Stomach (tissue), 9 donors: ENCODE results near the gene SEC31B. TPM values are rescaled to one million over a fixed set of nuclear protein-coding genes. Genes with fewer than 3 reads are reported as not detected.

Source experiments
- DNase-seq, 2 donors: peaks; one replicate each; pipeline versions ENCODE4 v3.0.0 to v3.0.0-alpha.2; 2013 to 2019
- H3K27ac ChIP-seq, 5 donors: fragments of 200-600 bp in 4 of 5; sonication (generic) in 4 of 5; one replicate each; pipeline ENCODE4 v1.5.1; 2013 to 2019; ENCODE audit warnings: mild to moderate bottlenecking in 1 of 5, moderate library complexity in 1 of 5
- H3K27me3 ChIP-seq, 3 donors: fragments of 200-600 bp; sonication (generic); one replicate each; pipeline ENCODE4 v1.5.1; 2017 to 2019; ENCODE audit warnings: mixed run types in 1 of 3
- H3K36me3 ChIP-seq, 4 donors: fragments of 200-600 bp; sonication (generic); 1 replicate in 3 of 4; 2 replicates in 1 of 4; pipeline ENCODE4 v1.5.1; 2016 to 2019
- H3K4me1 ChIP-seq, 4 donors: fragments of 200-600 bp; sonication (generic); one replicate each; pipeline ENCODE4 v1.5.1; 2016 to 2019
- H3K4me3 ChIP-seq, 4 donors: fragments of 200-600 bp; sonication (generic) in 3 of 4; one replicate each; pipeline ENCODE4 v1.5.1; 2016 to 2019; ENCODE audit warnings: mild to moderate bottlenecking in 1 of 4
- H3K9me3 ChIP-seq, 4 donors: fragments of 200-600 bp; sonication (generic); one replicate each; pipeline ENCODE4 v1.5.1; 2016 to 2019
- CTCF ChIP-seq, 7 experiments: fragments of 450-650 bp in 4 of 7; fragments of 200-600 bp in 3 of 7; sonication (generic) in 3 of 7; IDR thresholded peaks; one replicate each; pipeline ENCODE4 v1.5.1; 2016 to 2019; ENCODE audit warnings: antibody characterized with exemption in 7 of 7, control low read depth in 2 of 7, mild to moderate bottlenecking in 1 of 7
- EP300 ChIP-seq: sonication (generic); formaldehyde crosslinking; IDR thresholded peaks from one replicate; pipeline ENCODE4 v1.6.1; 2017; ENCODE audit warnings: antibody characterized with exemption
- POLR2A ChIP-seq, 4 donors: fragments of 450-650 bp; IDR thresholded peaks; one replicate each; pipeline ENCODE4 v1.6.1; 2016; ENCODE audit warnings: antibody characterized with exemption in 4 of 4, control low read depth in 2 of 4, mild to moderate bottlenecking in 1 of 4, moderate library complexity in 1 of 4
- POLR2AphosphoS5 ChIP-seq, 3 donors: sonication (generic); formaldehyde crosslinking; IDR thresholded peaks; one replicate each; pipeline ENCODE4 v1.6.1; 2016; ENCODE audit warnings: antibody characterized with exemption in 3 of 3
- WGBS, 5 donors: extraction: QIAGEN DNeasy Blood & Tissue Kit in 3 of 5; methylation state at CpG; one replicate each; pipeline versions ENCODE4 v1.1.5 to v1.1.7; 2013 to 2018; 5-methylcytosine and 5-hydroxymethylcytosine counted together
- intact Hi-C: fragments of 100-400 bp; cut with DNase I; formaldehyde crosslinking; loops from one replicate; pipeline ENCODE4 v1.15.1; 2023; ENCODE audit warnings: low total_unique reads
- polyA plus RNA-seq, 3 donors: library from polyadenylated mRNA; stranded (reverse); fragments of 200-250 nt; gene quantifications; one replicate each; pipeline ENCODE4 v1.2.3, GENCODE V29; 2013
- total RNA-seq, 5 donors: library from RNA; depleted of rRNA; stranded (reverse); fragments of >200 nt; gene quantifications; one replicate each; pipeline versions ENCODE4 v1.1.0 to v1.2.3, GENCODE V29; 2014 to 2016
- donor health status: healthy with polysubstance abuse.
- donor health status: Bipolar disorder and iron deficiency.
- donor health status: healthy.

SEC31B gene
- total and polyA plus RNA-seq, 8 donors, result 0.68 to 47.4 (median 8.5) TPM

GRCh38 chr10:100485366-100485765 is 34.3 kb downstream of the SEC31B start:
- WGBS, 5 donors, result 74 to 82% (median 76%) methylated on average over 8 of the region's 8 CpGs
- H3K36me3 ChIP-seq, result peaks cover 19 to 53% (median 40%) of the 10 kb centered on the region in 4 donors
- H3K4me3 ChIP-seq, result no peak overlapping the region
- no peaks in the 10 kb centered on the region for H3K9me3 ChIP-seq
- H3K27me3 ChIP-seq, result peaks cover 0 to 24% (median 15%) of the 10 kb centered on the region in 3 donors
- intact Hi-C loops, result no loop called here
- H3K4me1 ChIP-seq, result peaks cover 14 to 23% (median 17%) of the 10 kb centered on the region in 4 donors
- TF ChIP-seq POLR2A (IDR thresholded peaks at IDR 0.05) (no peak), POLR2AphosphoS5 (IDR thresholded peaks at IDR 0.05) (no peak), CTCF (IDR thresholded peaks at IDR 0.05) (no peak), EP300 (no peak)
- no peak overlapping the region for H3K27ac ChIP-seq
- DNase-seq, result no peak

- no peak for DNase-seq
- Histone ChIP-seq H3K27ac (no peak overlapping the region), H3K4me3 (no peak overlapping the region), H3K4me1 (peaks cover 14 to 23% (median 17%) of the 10 kb centered on the region in 4 donors), H3K9me3 (no peaks in the 10 kb centered on the region), H3K36me3 (peaks cover 16 to 40% (median 27%) of the 10 kb centered on the region in 4 donors), H3K27me3 (peaks cover 0 to 37% (median 27%) of the 10 kb centered on the region in 3 donors)
- intact Hi-C loops, result no loop called here
- 82 to 92% (median 87%) methylated on average over 5 of the region's 5 CpGs for WGBS, 5 donors
- TF ChIP-seq POLR2A (IDR thresholded peaks at IDR 0.05) (no peak), POLR2AphosphoS5 (IDR thresholded peaks at IDR 0.05) (no peak), CTCF (IDR thresholded peaks at IDR 0.05) (no peak), EP300 (no peak)
Observed at GRCh38 chr10:100483876-100484666, 35.6 kb downstream of the SEC31B start.

- TF ChIP-seq POLR2A (IDR thresholded peaks at IDR 0.05) (no peak), CTCF (IDR thresholded peaks at IDR 0.05) (no peak), EP300 (no peak), POLR2AphosphoS5 (IDR thresholded peaks at IDR 0.05) (no peak)
- Histone ChIP-seq H3K4me3 (peak overlapping the region; percentile 43 to 67 (median 48)), H3K4me1 (peaks cover 14 to 23% (median 17%) of the 10 kb centered on the region in 4 donors), H3K9me3 (no peaks in the 10 kb centered on the region), H3K27me3 (peaks cover 0 to 48% (median 32%) of the 10 kb centered on the region in 3 donors), H3K36me3 (peaks cover 8 to 28% (median 14%) of the 10 kb centered on the region in 4 donors), H3K27ac (peak overlapping the region in 1 of 5 donors; percentile 49)
- 19 to 32% (median 27%) methylated on average over 5 of the region's 5 CpGs for WGBS, 5 donors
- no peak for DNase-seq
- intact Hi-C loops, result no loop called here
Observed at GRCh38 chr10:100482834-100483185, 36.9 kb downstream of the SEC31B start.

- Histone ChIP-seq H3K27ac (peak overlapping the region in 2 of 5 donors; percentile 9 to 49), H3K9me3 (no peaks in the 10 kb centered on the region), H3K36me3 (peaks cover 3 to 22% (median 9%) of the 10 kb centered on the region in 4 donors), H3K27me3 (peaks cover 0 to 51% (median 32%) of the 10 kb centered on the region in 3 donors), H3K4me3 (peak overlapping the region; percentile 43 to 67 (median 48)), H3K4me1 (peaks cover 14 to 23% (median 17%) of the 10 kb centered on the region in 4 donors)
- WGBS, 5 donors, result 0 to 1% (median 0%) methylated on average over 9 to 59 of the region's 59 CpGs
- TF ChIP-seq POLR2A (IDR thresholded peaks at IDR 0.05), result no peak
- peak in 5 of 7 experiments; percentile 37 to 75 (median 70) for TF ChIP-seq CTCF (IDR thresholded peaks at IDR 0.05)
- peak in 1 of 3 donors; percentile 36 for TF ChIP-seq POLR2AphosphoS5 (IDR thresholded peaks at IDR 0.05)
- no peak for TF ChIP-seq EP300
- intact Hi-C loops, result no loop called here
- peak; percentile 74 to 93 for DNase-seq
Observed at GRCh38 chr10:100482181-100482833, 37.4 kb downstream of the SEC31B start.
